AG04450 (cell line): ENCODE results near the gene CWF19L1. TPM values are rescaled to one million over a fixed set of nuclear protein-coding genes. Genes with fewer than 3 reads are reported as not detected.

ENCODE experiments used
- CTCF ChIA-PET: fragments of 300-600, 350-600 bp; formaldehyde crosslinking; extraction: SDS; loops from one replicate; lab custom pipeline; 2022; ENCODE audit warnings: antibody characterized with exemption, inconsistent platforms; lab: Charles Lee
- POLR2A ChIA-PET: fragments of 350-600 bp; formaldehyde crosslinking; extraction: SDS; loops from one replicate; lab custom pipeline; 2021; ENCODE audit warnings: antibody characterized with exemption, inconsistent platforms; lab: Yijun Ruan, JAX
- DNase-seq: peaks from one replicate; pipeline ENCODE4 v3.0.0-alpha.2; 2011; ENCODE audit warnings: low read depth, low spot score
- H3K27ac ChIP-seq: one replicate; pipeline ENCODE4 v1.5.1; 2012; ENCODE audit warnings: low read depth, low read length, control low read depth
- H3K27me3 ChIP-seq: one replicate; pipeline ENCODE4 v1.6.0; 2012; ENCODE audit warnings: low read length; ENCODE audit not compliant: control insufficient read depth, insufficient read depth
- H3K4me3 ChIP-seq: 2 replicates; pipeline ENCODE4 v1.5.1; 2011; ENCODE audit warnings: mild to moderate bottlenecking, low read depth, low read length, control low read depth
- H3K9me3 ChIP-seq: 2 replicates; pipeline ENCODE4 v1.5.1; 2012; ENCODE audit warnings: low read length; ENCODE audit not compliant: control insufficient read depth, insufficient read depth
- CTCF ChIP-seq: IDR thresholded peaks from 2 replicates; pipeline ENCODE4 v1.5.1; 2011; ENCODE audit warnings: low read depth, low read length, control low read depth, inconsistent platforms
- polyA plus RNA-seq: library from polyadenylated mRNA; depleted of rRNA; stranded (reverse); fragments of >200 nt; gene quantifications from 2 replicates; pipeline ENCODE4 v1.2.3, GENCODE V29; 2011

Gene CWF19L1
- polyA plus RNA-seq, 1 experiment: 15.8 TPM

- DNase-seq: no peak
- POLR2A ChIA-PET: no interaction called here
- no peaks in the 10 kb centered on the region for H3K27me3 ChIP-seq
- H3K4me3 ChIP-seq: no peak overlapping the region
- H3K9me3 ChIP-seq: no peaks in the 10 kb centered on the region
- H3K27ac ChIP-seq: no peak overlapping the region
- CTCF ChIA-PET: no interaction called here
- TF ChIP-seq CTCF: no peak
These were observed 18.6 kb downstream of the CWF19L1 start for GRCh38 chr10:100248820-100249219.

GRCh38 chr10:100245484-100246220, 21.8 kb downstream of the CWF19L1 start:
- Histone ChIP-seq H3K9me3 (no peaks in the 10 kb centered on the region), H3K27ac (no peak overlapping the region), H3K27me3 (no peaks in the 10 kb centered on the region), H3K4me3 (no peak overlapping the region)
- no peak for TF ChIP-seq CTCF
- DNase-seq: no peak
- POLR2A ChIA-PET: no interaction called here
- CTCF ChIA-PET: interaction anchor here (0.6 to 1.3 kb wide), 2 partner anchors 28 to 400 kb away, joined by 3 read pairs; no protein-coding TSS in a partner anchor

- Histone ChIP-seq H3K27me3 (no peaks in the 10 kb centered on the region), H3K9me3 (no peaks in the 10 kb centered on the region), H3K27ac (no peak overlapping the region), H3K4me3 (no peak overlapping the region)
- POLR2A ChIA-PET: no interaction called here
- DNase-seq: no peak
- CTCF ChIA-PET: interaction anchor here (0.7 to 2.2 kb wide), 3 partner anchors 14 to 394 kb away, joined by 3 to 14 read pairs (median 3); no protein-coding TSS in a partner anchor
- TF ChIP-seq CTCF: no peak
These were observed 27.6 kb downstream of the CWF19L1 start for GRCh38 chr10:100239851-100240250.

GRCh38 chr10:100238429-100238828, 29.0 kb downstream of the CWF19L1 start:
- ChIA-PET CTCF (no interaction called here), POLR2A (no interaction called here)
- no peak for DNase-seq
- Histone ChIP-seq H3K4me3 (no peak overlapping the region), H3K27me3 (no peaks in the 10 kb centered on the region), H3K27ac (no peak overlapping the region), H3K9me3 (no peaks in the 10 kb centered on the region)
- no peak for TF ChIP-seq CTCF

GRCh38 chr10:100232101-100232500, 35.3 kb downstream of the CWF19L1 start:
- H3K9me3 ChIP-seq: no peaks in the 10 kb centered on the region
- POLR2A ChIA-PET: no interaction called here
- CTCF ChIA-PET: no interaction called here
- no peak overlapping the region for H3K27ac ChIP-seq
- no peaks in the 10 kb centered on the region for H3K27me3 ChIP-seq
- DNase-seq: peak; percentile 16
- TF ChIP-seq CTCF: no peak
- no peak overlapping the region for H3K4me3 ChIP-seq
